DMS 273 treated with DMSO at 0.1 percent for 48 hours (cell line): Measurements from ENCODE around the gene AGAP1.

Experiments
- DNase-seq: peaks from one replicate; lab custom pipeline; 2025; lab: John Stamatoyannopoulos, UW

AGAP1 gene

GRCh38 chr2:235690809-235691450 lies 197.1 kb downstream of the AGAP1 start:
- no peak for DNase-seq

- no peak for DNase-seq
Measured at GRCh38 chr2:235692076-235692475, 198.2 kb downstream of the AGAP1 start.

GRCh38 chr2:235692671-235693171 lies 198.9 kb downstream of the AGAP1 start:
- no peak for DNase-seq

- DNase-seq: no peak
Measured at GRCh38 chr2:235693279-235693678, 199.4 kb downstream of the AGAP1 start.

GRCh38 chr2:235694721-235695601 lies 201.1 kb downstream of the AGAP1 start:
- DNase-seq: no peak

- no peak for DNase-seq
Measured at GRCh38 chr2:235695602-235695895, 201.7 kb downstream of the AGAP1 start.

DNA sequence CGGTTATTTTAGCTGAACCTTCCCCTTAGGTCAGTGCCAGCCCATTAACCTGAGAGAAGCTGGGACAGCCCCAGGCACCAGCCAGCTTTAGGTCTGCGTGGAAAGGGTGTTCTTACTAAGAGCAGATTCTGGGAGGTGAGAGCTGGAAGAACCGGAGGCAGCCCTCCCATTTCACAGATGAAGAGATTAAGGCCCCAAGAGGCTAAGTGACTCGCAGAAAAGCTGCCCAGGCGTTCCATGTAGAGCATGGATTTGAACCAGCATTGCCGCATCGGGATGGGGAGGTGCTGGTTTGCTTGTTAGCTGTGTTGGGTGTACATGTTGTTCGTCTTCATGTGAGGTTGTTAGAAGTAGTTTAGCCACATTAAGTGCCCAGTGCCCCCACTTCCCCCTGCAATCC lies 203.2 kb downstream of the AGAP1 start:
- no peak for DNase-seq

DNA sequence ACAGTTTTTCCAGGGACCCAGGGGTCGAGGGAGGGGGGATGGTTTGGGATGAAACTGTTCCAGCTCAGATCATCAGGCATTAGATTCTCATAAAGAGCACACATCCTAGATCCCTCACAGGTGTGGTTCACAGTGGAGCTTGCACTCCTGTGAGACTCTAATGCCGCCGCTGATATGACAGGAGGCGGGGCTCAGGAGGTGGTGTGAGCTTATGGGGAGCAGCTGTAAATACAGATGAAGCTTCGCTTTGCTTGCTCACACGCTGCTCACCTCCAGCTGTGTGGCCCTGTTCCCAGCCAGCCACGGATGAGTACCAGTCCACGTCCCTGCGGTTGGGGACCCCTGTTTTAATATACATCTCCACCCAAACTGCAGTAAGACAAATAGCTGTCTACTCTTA lies 204.2 kb downstream of the AGAP1 start:
- DNase-seq: no peak

DNA sequence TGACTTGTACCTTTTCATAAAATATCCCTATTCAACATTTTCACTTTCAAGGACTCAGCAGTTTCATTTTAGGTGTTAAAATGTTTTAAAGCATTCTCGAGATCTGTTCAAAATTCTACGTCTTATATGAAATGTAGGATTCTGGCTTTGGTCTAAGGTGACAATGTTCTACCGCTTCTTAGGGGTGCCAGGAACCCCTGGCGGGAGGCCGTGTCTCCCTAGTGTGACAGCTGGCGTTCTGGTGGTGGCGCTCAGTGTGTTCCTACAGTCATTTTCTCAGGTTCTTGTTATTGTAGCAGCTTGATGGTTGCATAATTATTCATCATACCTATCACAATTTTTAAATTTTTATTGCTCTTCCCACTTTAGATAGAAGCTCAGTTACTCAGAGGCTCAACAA lies 204.6 kb downstream of the AGAP1 start:
- DNase-seq: no peak

- no peak for DNase-seq
Measured at GRCh38 chr2:235699576-235699975, 205.7 kb downstream of the AGAP1 start.

GRCh38 chr2:235701206-235701981 lies 207.6 kb downstream of the AGAP1 start:
- DNase-seq: no peak

- no peak for DNase-seq
Measured at GRCh38 chr2:235702186-235702585, 208.3 kb downstream of the AGAP1 start.

DNA sequence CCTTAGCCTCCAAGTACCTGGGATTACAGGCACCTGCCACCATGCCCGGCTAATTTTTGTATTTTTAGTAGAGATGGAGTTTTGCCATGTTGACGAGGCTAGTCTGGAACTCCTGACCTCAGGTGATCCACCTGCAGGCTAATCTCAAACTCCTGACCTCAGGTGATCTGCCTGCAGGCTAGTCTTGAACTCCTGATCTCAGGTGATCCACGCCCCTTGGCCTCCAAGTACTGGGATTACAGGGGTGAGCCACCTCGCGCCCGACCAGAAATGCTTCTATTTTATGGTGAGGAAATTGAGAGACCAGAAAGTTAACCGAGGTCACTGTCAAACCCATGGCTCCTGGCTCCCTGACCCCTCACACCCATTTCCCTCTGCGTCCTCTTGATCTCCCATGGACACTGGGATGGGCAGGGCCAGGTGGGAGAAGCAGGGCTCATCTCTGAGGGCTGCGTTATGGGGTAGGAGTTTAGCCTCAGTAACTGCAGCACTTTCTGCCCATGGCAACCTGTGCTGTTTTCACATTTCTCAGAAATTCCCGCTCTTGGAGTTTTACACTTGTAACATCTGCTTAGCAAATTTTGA lies 210.0 kb downstream of the AGAP1 start:
- no peak for DNase-seq

DNA sequence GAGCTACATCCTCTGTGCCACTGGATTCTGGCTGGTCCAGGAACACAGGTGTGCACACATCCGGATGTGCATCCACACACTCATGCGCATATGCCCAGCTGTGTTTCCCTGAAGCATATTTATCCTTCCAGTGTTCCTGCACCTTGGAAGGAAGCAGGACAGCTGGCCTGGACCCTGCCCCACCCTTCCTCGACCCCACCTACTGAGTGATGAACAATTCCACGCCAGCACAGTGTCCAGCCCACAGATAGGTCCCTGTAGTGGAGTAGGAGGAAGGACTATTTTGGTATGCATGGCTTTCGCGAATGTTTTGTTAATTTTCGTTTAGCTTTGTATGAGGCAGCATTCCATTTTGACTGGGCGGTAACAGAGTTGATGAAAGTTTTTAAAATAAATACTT lies 211.5 kb downstream of the AGAP1 start:
- no peak for DNase-seq

DNA sequence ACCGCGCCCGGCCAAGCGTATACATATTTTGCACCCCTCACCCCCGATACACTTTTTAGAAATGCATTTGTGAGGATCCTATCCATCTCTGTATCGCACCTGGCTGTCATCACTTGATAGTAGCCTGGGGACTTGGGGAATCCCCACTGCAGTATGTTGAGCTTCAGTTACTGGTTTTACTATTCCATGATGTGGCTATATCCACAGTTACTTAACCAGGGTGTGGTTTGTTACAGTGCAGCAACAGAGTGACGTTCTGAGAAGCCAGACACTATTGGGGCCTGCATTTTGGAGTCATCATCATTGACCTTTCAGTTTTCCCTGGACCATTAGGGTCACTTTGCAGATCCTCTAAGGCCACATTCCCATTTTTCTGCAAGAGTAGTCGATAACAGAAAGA lies 212.7 kb downstream of the AGAP1 start:
- DNase-seq: no peak

- DNase-seq: no peak
Measured at GRCh38 chr2:235707411-235708096, 213.7 kb downstream of the AGAP1 start.

DNA sequence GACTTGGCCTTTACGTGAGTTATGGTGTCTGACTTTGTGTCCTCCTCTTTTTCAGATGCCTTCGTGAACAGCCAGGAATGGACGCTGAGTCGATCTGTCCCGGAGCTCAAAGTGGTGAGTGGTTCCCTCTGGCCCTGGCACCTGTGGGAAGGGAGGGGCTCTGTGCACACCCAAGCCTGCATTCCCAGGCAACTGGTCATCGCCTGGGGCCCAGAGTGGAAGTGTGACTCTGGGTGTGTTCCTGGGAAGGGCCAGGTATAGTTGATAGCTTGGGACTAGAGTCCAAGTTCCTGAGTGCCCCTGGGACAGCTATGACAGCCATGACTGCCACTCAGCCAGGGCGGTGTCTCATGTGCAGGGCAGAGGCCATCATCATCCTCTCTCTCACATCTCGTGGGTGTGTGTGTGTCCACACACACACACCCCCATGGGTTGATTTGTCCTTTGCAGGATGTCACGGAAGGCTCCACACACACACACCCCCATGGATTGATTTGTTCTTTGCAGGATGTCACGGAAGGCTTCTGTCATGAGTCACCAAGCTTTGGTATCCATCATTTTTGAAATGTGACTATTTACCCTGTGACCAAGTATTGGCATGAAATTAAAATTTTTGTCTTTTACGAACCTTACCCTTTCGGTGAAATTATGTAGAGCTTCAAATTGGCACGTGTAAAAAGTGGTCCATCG lies 215.4 kb downstream of the AGAP1 start:
- no peak for DNase-seq

- DNase-seq: no peak
Measured at GRCh38 chr2:235709969-235710879, 216.4 kb downstream of the AGAP1 start.

- no peak for DNase-seq
Measured at GRCh38 chr2:235710933-235711332, 217.1 kb downstream of the AGAP1 start.

GRCh38 chr2:235711527-235711926 lies 217.7 kb downstream of the AGAP1 start:
- DNase-seq: no peak
